ENCODE data around the gene NT5C1B.

DNA sequence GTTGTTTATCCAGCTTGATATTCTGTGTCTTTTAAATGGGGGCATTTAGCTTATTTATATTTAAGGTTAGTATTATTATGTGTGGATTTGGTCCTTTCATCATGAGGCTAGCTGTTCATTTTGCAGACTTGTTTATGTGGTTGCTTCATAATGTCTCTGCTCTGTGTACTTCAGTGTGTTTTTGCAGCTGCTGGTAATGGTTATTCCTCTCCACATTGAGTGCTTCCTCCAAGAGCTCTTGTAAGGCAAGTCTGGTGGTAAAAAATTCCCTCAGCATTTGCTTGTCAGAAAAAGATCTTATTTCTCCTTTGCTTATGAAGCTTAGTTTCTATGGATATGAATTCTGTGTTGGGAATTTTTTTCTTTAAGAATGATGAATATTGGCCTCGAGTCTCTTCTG lies 47.8 kb upstream of the NT5C1B start:
- TF ChIP-seq POLR2A (IDR thresholded peaks at IDR 0.05; ENCODE audit: low read depth, low read length), result no peak
- no peak for TF ChIP-seq TAF1 (IDR thresholded peaks at IDR 0.05; ENCODE audit: low read depth, low read length)
- no peak for TF ChIP-seq POLR2AphosphoS5 (IDR thresholded peaks at IDR 0.05; ENCODE audit: low read depth, low read length)
- no peak for TF ChIP-seq POU2F2 (IDR thresholded peaks at IDR 0.05; ENCODE audit: low read depth, low read length)
- TF ChIP-seq SPI1 (IDR thresholded peaks at IDR 0.05; ENCODE audit: low read depth, low read length), result no peak
